ENCODE measurements around the gene BICDL1.

DNA sequence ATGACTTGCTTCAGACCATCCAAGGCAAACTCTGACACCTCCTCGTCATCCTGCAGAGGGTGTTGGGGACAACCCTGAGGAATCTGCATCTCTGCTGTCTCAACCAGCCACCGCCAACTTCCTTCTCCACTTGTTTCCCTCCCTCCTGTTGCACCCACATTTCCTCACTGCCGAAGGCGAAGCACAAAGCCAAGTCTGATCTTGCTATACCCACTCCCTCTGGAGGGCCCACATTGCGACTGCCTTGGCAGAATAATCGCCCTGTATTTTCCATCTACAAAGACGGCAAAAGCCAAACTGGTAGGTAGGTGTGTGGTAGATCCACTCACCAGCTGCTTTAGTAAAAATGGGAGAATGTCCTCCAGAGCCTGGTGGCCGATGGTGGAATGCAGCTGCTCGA is 149.3 kb downstream of the BICDL1 start:
- TF ChIP-seq, protein P1, sequence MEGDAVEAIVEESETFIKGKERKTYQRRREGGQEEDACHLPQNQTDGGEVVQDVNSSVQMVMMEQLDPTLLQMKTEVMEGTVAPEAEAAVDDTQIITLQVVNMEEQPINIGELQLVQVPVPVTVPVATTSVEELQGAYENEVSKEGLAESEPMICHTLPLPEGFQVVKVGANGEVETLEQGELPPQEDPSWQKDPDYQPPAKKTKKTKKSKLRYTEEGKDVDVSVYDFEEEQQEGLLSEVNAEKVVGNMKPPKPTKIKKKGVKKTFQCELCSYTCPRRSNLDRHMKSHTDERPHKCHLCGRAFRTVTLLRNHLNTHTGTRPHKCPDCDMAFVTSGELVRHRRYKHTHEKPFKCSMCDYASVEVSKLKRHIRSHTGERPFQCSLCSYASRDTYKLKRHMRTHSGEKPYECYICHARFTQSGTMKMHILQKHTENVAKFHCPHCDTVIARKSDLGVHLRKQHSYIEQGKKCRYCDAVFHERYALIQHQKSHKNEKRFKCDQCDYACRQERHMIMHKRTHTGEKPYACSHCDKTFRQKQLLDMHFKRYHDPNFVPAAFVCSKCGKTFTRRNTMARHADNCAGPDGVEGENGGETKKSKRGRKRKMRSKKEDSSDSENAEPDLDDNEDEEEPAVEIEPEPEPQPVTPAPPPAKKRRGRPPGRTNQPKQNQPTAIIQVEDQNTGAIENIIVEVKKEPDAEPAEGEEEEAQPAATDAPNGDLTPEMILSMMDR (conservative IDR thresholded peaks at IDR 0.05; ENCODE audit: low read length), result no peak
- no peak for TF ChIP-seq EZH2phosphoT487 (IDR thresholded peaks at IDR 0.05; ENCODE audit: borderline replicate concordance)
